GM19468 (cell line): ENCODE results near the gene ANKS6.

Experiments used
- ATAC-seq: cut with Tn5 transposase; IDR thresholded peaks from one replicate; pipeline ENCODE4 v1.9.1; 2021; ENCODE audit warnings: mild to moderate bottlenecking, moderate library complexity, moderate number of reproducible peaks; ENCODE audit not compliant: unreplicated experiment; ENCODE audit errors: extremely low read depth

Gene ANKS6

GRCh38 chr9:98818764-98819163, 22.4 kb upstream of the ANKS6 start:
- ATAC-seq, result no peak

- ATAC-seq, result no peak
Observed at GRCh38 chr9:98815391-98815951, 19.1 kb upstream of the ANKS6 start.

- ATAC-seq, result no peak
Observed at GRCh38 chr9:98811051-98811650, 14.8 kb upstream of the ANKS6 start.

GRCh38 chr9:98810102-98810842, 13.9 kb upstream of the ANKS6 start:
- ATAC-seq, result no peak

GRCh38 chr9:98809311-98810101, 13.2 kb upstream of the ANKS6 start:
- ATAC-seq, result no peak

GRCh38 chr9:98808875-98809274, 12.5 kb upstream of the ANKS6 start:
- ATAC-seq, result no peak

- ATAC-seq, result no peak
Observed at GRCh38 chr9:98808411-98808815, 12.1 kb upstream of the ANKS6 start.

GRCh38 chr9:98807814-98808195, 11.4 kb upstream of the ANKS6 start:
- ATAC-seq, result no peak

GRCh38 chr9:98807070-98807813, 10.9 kb upstream of the ANKS6 start, which contains the start of gene GALNT12:
Gene GALNT12, plus strand, starts transcription at chr9:98807670. Its CDS starts 29 bp downstream, at chr9:98807699.
- no peak for ATAC-seq

- ATAC-seq, result no peak
Observed at GRCh38 chr9:98806394-98807035, 10.2 kb upstream of the ANKS6 start.

GRCh38 chr9:98805506-98806272, 9.3 kb upstream of the ANKS6 start:
- no peak for ATAC-seq

GRCh38 chr9:98804083-98804482, 7.7 kb upstream of the ANKS6 start:
- no peak for ATAC-seq

GRCh38 chr9:98801969-98802371, 5.6 kb upstream of the ANKS6 start:
- ATAC-seq, result no peak

GRCh38 chr9:98801561-98801960, 5.2 kb upstream of the ANKS6 start:
- ATAC-seq, result no peak

- ATAC-seq, result no peak
Observed at GRCh38 chr9:98798254-98798653, 1.9 kb upstream of the ANKS6 start.

- no peak for ATAC-seq
Observed at GRCh38 chr9:98797491-98797890, 1.1 kb upstream of the ANKS6 start.

- ATAC-seq, result no peak
Observed at GRCh38 chr9:98795970-98796363, 388 bp downstream of the ANKS6 start.

- ATAC-seq, result no peak
Observed at GRCh38 chr9:98795295-98795955, 930 bp downstream of the ANKS6 start.
